ENCODE measurements around the gene BRCC3.
"Not testable (repeated sequence)": the region's sequence is repeated elsewhere in the genome, so short reads cannot be mapped to it uniquely, and the experiment has no call there.

BRCC3 gene

GRCh38 chrX:155143959-155144548, 72.7 kb downstream of the BRCC3 start:
- in situ Hi-C loops (cut with MboI; ENCODE audit: low sequenced_read_pairs), result no loop called here

GRCh38 chrX:155144926-155145325, 73.6 kb downstream of the BRCC3 start:
- in situ Hi-C loops (cut with MboI; ENCODE audit: low sequenced_read_pairs), result no loop called here

DNA sequence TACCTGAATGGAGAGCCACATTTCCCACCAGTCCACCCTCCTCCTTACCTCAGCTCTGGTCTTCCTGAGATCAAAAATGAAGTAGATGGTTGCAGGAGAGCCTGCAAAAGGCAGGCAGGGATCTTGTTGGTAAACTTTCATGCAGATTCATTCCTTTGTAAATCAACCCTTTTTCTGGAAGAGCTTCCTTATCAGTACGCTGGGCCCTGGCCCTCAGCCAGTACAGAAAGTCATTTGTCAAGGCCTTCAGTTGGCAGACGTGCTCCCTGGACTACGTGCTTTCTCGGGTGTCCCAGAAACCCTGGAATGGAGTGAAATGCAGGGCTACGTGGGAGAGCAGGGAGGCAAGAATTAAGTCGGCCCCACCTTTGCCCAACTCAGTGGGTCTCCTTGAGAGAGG, 76.3 kb downstream of the BRCC3 start:
- in situ Hi-C loops (cut with MboI; ENCODE audit: low sequenced_read_pairs), result not testable (repeated sequence)

GRCh38 chrX:155148166-155148565, 76.9 kb downstream of the BRCC3 start:
- in situ Hi-C loops (cut with MboI; ENCODE audit: low sequenced_read_pairs), result not testable (repeated sequence)

DNA sequence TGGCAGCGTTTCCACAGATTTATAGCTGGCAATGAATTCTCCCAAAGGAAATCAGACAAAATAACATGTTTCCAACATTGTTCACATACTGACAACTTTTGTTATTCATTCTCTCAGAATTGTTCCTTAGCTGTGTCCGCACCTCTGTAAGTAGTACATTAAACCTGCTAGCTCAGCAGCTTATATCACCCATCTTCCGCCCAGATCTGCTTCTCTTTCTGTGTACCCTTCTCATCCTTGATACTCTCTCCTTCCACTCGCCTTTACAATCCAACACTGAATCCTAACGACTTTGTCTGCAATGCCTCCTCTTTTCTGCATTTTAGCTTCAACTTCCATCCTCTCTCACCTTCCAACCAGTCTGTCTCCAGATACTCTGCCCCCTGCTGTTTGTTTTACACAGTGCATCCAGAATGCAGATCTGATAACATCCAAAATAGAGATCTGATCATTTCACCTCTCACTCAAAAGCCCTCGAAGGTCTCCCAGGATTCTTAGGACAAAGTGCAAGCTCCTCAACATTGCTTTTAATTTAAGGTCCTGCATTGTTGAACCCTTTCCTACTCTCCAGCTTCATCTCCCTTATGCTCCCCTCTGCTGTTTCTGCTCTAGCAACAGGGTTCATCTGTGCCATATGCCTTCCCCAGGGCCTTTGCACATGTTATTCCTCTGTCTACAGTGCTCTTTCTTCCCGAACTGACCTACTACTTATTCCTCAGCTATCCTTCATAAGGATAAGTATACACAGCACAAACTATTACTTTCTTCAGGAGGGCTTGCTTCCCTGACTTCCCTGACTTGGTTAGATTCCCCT, 77.6 kb downstream of the BRCC3 start:
- in situ Hi-C loops (cut with MboI; ENCODE audit: low sequenced_read_pairs), result no loop called here

GRCh38 chrX:155169881-155170280, 98.6 kb downstream of the BRCC3 start:
- in situ Hi-C loops (cut with MboI; ENCODE audit: low sequenced_read_pairs), result no loop called here
